COLO668 (cell line): ENCODE measurements around the gene GPC5.

Source experiments
- DNase-seq: peaks from one replicate; lab custom pipeline; 2025; ENCODE audit not compliant: unreplicated experiment; lab: John Stamatoyannopoulos, UW

Gene GPC5

DNA sequence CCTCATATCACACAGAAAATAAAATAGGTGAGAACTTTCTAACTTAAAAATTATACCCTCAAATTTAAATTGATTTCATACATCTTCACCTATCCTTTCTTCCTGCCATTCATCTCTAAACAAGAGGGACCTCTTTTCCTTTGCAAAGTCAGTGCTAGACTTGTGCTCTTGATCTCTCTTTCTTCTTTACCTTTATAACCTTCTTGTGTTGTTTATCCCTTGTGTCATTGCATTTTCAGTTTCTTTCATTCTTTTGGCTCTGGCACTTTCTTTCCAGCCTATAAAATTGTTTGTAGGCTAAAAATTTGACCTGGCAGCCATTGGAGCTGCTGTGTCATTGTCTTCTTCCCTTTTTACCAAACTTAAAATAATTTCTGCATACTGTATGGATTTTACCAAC lies 190.1 kb downstream of the GPC5 start:
- DNase-seq, result no peak

DNA sequence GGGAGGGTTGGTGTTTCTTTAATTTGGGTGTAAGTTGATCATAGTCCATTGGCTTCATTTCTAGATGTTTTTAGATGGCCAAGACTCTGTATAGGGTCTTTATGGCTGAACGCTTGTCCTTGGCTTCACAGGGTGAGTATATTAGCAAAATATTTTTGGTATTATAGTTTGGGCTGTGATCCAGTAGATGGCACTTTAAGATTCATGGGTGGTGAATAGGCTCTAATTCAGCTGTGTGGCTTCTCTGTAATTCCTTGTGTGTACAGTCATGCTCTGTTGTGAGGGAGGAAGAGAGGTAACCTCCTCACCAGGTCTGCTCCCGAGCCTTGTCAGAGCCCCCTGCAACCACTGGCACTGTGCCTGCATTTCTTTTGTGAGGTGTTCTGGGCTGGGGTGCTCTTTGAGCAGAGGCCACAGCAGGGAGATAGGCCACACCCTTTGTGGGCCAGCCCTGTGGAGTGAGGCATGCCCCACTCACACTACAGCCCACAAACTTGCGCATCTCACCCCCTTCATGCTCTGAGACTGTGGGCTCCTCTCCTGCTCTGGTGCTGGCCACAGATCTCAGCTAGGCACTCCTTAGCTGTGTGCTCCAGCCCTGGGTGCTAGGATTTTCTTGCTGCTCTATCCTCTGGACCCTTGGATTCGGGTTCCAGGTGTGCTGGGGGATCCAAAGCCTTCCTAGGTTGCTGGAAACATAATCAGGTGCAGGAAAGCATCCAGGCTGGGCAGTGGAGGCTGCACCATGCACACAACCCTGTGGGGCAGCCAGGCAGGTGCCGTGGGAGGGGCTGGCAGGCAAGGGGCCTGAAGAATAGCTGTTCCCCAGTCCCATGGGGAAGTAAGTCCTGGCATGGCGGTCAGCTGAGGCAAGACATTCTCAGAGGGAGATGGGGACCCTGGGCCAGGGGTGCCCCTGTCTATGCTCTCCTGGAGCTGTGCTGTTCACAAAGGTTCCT lies 193.9 kb downstream of the GPC5 start:
- no peak for DNase-seq

DNA sequence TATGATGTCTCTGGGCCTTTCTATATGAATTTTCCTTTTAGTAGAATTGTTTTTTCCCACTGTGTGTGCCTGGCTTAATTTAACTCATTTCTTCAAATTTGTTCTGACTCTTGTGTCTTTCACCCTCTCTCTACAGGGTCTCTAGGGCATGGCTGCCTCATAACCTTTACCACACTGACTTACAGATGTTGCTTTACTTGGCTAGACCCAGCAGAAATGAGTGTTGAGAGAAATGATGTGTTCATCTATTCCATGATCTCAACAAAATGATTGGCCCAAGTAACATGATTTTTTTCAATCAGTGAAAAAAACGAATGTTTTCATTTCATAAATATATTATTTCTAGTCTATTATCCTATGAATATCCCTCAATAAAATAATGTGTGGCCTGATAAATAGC lies 195.0 kb downstream of the GPC5 start:
- DNase-seq, result no peak

DNA sequence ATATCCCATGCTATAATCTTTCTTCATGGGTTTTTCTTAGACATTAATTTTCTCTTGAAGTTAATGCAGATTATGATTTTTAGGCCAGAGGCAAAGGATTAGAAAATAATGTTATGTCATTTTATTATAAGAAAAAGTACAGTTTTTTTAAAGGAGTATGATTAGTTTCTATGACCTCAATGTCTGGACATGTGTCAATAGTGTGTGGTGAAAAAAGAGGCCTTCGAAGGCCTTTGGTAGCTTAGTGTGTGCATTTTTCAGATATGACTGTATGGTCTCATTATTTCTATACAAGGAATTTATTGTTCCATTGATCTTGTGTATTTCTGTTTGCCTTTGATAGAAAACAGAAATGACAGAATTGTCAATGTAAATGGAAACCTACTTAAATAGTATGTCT lies 195.6 kb downstream of the GPC5 start:
- DNase-seq, result no peak

DNA sequence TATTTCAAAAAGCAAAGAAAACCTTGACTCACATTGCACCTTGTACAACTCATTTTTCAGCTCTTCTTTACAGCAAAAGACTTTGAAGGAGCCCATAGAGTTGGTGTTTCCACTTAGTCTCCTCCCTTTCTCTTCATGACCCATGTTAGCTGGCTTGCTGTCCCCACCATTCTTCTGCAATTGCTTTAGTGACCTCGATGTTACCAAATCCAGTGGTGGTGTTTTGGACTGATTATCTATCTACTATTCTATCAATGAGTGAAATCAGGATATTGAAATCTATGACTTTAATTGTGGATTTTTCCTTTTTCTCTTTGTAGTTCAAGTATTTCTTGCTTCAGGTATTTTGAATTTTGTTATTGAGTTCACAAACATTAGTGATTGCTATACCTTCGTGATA lies 197.3 kb downstream of the GPC5 start:
- no peak for DNase-seq

DNA sequence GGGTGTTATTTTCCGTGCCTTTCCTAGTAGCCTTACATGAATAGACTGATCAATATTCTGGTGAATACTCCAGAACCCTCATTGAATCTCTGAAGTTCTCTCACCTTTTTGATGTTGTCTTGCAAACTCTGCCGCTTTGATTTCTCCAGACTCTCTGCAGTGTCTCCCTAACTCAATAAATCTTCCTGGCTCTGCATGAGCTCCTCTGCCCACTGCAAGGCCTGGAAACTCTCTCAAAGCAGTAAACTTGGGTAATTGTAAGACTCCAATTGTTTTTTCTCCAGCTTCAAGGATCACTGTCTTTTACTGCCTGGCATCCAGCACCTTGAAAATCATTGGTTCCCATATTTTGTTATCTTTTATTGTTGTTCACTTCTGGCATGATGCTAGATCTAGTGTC lies 198.4 kb downstream of the GPC5 start:
- no peak for DNase-seq

DNA sequence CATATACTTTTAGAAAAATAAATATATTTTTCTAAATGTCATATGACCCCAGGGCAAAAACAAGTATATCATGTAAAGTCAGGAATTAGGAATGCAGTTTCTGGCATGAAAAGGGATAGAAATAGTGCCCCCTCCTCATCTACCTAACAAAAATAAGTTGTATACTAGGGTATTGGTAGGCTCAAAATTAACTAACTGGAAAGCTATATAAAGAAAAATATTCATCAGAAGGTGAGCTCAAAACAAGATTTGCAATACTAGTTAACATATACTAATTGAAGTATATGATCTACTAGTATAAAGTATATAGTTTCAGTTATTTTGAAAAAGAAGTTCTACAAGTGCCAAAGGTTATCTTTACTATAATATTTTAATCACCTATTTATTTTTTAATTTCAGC lies 200.2 kb downstream of the GPC5 start:
- DNase-seq, result no peak

DNA sequence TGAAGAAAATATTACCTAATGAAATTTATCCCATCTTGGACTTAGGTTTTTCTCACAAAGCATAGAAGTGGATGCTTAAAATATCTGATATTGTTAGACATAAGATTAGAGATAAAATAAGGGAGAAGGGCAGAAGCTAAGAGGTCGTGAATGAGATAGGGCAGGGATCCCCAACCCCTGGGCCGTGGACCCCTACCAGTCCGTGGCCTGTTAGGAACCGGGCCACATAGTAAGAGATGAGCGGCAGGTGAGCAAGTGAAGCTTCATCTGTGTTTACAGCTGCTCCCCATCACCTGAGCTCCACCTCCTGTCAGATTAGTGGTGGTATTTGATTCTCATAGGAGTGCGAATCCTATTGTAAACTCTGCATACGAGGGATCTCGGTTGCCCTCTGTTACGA lies 202.9 kb downstream of the GPC5 start:
- DNase-seq, result no peak

DNA sequence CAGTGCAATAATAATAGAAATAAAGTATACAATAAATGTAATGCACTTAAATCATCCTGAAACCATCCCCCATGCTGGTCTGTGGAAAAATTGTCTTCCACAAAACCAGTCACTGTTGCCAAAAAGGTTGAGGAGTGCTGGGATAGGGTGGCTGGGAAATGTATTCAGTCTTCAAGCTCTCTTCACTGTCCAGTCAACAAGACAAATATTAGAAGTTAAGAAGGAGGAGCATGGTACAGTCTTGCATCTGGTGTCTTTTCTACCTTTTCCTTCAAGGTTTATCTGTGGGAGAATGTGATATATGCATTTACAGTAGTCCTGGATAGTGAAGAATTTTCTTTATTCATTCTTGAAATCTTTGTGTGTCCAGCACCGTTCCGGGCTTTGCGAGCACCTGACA lies 203.4 kb downstream of the GPC5 start:
- DNase-seq, result no peak

DNA sequence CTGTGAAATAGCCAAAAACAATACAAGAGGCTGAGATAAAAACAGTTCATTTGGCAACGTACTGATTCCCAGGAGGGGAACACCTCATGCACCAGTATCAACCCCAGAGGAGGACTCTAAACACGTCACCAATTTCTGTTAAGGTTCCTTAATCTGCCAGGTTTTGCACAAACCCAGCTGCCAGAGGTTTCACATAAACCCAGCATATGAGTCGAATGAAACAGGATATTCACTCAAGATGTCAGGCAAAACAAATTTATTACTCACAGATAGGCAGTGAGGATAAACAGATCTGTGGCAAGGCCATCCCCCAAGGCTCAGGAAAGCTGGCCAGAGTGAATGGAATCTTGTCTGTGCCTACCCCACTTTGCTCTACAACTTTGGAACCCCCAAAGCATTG lies 210.9 kb downstream of the GPC5 start:
- no peak for DNase-seq

DNA sequence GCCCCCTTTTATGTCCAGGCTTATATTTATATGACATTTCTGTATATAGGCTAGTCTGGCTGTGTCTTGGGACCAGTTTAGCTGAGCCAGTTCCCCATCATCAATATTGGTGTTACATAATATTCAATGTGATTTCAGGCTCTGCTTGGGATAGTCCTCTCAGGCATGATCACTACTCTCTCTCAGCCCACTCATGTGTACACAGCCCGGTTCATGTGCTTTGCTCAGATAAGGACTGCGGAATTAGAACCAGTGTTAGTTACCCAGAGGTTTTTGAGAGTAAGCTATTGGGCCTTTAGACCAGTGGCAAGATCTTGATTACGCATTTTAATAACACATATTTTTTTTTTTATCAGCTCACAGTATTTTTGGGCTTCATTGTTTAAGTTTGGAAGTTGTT lies 219.9 kb downstream of the GPC5 start:
- DNase-seq, result no peak

DNA sequence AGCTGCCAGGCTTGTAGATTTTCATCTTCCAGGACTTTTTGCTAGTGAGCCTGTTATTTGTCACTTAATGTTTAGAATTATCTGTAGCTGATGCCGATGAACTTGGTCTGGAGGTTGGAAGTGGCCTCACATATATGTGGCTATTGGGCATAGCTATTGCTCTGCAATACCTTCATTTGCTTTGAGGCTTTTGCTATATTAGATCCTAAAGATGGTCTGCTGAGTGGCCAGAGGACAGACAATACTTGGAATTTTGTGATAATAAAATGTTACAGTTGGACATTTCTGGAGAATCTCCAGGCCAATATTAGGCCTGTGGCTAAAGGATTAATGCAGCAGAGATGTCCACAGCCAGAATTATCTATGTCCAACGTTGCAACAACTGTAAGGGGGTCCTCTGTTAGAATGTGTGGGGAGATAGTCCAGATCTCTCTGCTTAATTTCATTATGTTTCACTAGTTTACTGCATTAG lies 222.3 kb downstream of the GPC5 start:
- no peak for DNase-seq

DNA sequence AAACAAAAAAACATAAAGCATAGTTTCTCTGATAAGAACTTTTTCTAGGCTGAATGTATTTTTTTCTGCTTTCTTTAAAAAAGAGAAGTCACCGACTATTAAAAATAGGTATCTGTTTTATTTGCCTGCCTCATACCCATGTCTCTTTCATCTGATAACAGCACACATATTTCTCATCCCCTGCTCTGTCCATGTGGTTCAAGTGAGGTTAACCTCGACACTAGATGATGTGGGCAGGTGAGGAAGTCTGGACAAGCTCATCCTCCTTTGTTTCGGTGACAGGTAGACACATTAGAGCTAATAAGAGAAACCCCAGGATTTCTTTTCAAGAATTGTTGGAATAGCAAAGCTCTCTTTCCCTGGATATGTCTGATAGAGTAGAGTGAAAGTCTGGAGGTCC lies 222.7 kb downstream of the GPC5 start:
- DNase-seq, result no peak

DNA sequence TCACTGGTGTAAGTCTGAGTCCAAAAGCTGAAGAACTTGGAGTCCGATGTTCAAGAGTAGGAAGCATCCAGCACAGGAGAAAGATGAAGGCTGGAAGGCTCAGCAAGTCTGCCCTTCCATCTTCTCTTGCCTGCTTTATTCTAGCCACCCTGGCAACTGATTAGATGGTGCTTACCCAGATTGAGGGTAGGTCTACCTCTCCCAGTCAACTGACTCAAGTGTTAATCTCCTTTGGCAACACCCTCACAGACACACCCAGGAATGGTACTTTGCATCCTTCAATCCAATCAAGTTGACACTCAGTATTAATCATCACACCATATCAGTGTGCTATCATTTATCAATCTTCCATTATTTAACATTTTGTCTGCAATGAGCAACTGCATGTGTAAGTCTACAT lies 223.5 kb downstream of the GPC5 start:
- no peak for DNase-seq

DNA sequence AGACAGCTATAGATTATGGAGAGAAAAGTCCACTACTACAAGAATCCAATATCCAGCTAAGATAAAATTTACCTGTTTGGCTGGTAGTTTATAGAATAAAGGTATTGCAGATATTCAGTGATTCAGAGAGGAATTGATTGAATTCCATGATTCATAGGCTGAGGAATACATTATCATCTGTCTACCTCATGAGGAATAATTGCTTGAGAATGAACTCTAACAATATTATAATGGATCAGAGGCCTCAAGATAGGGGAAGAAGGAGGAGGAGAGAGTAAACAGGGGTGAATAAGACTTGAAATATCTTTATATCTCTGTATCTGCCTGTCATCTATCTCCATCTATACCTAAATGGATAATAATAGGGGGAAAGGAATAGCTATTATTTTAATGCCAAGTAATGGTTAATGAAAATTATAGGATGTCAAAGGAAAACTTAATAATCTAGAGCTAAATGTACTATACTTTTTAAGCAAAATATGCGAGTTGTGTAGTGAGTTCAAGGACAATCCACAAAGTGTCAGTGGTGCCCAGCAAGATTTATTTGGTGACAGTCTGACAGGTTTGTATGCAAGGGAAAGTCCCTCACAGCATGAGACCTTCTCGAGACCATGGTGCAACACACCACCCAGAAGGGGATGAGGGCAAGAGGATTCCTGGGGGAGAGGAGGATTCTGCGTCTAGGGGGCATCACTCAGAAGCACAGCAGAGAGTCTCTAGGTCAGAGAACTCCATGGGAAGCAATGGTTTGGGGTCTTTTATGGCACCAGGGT lies 224.5 kb downstream of the GPC5 start:
- DNase-seq, result no peak

DNA sequence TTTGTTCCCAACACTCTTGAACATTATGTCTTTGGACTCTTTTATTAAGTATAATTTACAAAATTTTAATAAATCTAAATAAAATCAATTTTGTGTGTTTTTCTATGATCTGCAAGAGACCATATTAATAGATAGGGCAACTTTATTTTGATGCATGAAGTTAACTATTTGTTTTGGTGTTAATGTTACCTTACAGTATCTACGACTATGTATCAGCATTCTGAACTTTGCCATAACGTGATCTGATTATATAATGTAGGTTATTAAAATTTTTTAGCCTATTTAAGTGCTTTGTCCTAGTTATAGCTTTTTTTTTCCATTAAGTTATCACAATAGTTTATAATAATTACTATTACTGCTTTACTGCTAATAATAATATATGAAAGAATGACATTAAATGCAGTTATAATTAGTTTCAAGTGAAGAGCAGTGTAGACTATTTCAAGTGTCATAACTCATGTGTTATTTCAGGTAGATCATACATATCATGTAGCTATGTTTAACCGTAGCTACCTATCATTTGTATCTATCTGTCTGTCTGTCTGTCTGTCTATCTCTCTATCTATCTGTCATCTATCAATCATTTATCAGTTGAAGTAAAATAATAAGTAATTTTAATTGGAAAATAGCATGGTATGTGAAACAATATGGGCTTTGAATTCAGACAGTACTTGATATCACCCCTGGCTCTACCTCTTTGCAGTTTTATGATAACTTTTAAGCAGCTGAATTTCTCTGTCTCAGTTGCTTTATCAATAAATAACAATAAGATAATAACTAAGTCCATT lies 229.7 kb downstream of the GPC5 start:
- DNase-seq, result no peak

DNA sequence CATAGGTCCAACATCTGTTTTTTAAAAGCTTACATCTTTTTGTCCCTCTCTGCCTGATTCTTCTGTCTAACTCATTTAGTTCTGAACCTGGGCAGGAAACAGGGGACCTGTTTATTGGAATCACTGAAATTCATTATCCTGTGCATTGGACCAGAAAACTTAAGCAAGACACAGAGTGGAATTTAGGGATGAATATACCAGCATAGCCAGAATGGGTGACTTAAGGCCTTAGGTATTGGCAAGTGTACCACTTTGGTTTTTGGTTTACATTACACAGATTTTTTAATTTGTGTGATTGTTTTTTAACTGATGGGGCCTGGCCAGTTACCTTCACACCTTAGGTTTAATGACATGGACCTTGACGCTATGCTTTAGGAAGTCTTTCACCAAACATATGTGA lies 232.5 kb downstream of the GPC5 start:
- DNase-seq, result no peak

DNA sequence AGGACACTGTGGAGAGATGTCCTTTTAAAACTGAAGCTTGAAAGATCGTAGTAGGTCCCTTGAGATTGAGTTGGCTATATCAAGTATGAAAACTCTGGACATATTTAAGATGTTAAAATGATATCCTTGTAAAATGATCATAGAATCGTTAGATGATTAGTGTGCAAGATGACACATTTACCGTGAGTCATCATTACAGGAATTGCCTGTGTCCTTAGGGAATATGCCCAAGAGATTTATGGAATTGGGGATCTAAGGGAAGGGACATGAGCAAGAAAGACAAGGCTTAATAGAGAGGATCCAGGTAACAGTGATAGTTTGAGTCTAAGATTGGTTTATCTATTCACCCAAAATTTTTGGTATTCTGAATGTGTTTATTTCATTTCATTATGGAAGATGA lies 233.7 kb downstream of the GPC5 start:
- no peak for DNase-seq

DNA sequence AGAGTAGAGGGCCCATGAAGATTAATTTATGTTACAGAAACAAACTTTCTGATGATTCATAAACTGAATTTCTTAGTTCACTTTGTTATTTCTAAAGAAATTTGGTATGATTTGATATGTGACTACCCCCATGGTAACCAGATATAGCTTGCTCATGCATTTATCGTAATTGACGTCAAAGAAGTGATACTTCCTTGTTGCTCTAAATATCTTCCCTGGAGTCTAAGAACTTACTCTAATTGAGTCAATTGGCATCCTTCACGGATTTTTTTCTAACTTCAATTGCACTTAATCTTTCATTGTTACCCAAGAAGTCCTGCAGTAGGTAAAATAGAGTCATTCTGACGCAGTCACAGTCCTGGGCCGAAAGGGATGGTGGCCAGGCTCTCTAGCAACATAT lies 240.9 kb downstream of the GPC5 start:
- DNase-seq, result no peak

DNA sequence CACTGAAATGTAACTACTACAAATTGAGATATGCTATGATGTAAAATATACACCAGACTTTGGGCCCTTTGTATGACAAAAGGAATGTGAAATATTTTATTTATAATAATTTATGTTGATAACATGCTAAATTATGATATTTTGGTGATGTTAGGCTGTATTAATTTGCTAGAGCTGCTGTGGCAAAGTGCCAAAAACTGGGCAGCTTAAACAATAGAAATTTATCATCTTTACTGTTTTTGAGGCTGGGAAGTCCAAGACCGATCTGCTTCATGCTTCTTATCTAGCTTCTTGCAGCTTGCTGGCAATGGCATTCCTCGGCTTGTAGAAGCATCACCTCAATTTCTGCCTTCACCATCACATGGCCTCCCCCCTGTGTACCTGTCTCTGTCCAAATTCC lies 245.0 kb downstream of the GPC5 start:
- no peak for DNase-seq

DNA sequence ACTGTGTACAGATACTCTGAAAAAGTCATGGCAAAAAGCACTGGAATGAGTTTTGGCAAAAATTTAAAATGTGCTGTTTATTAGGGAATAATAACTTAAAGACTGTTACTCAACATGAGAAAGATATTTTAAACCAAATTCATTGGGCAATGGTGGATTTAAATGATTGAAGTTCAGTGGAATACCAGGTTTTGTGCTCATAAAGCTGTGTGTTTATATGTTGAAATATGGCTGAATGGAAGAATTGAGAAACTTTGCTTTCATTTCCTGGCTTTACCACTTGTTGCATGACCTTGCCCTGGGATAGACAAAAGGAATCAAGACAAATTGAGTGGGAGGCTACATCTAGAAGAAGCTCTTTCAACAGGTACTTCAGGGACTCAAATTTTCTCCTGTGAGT lies 246.4 kb downstream of the GPC5 start:
- no peak for DNase-seq
